Osteocyte (in vitro differentiated cells): Measurements from ENCODE around the gene NSD1. TPM values are rescaled to one million over a fixed set of nuclear protein-coding genes. Genes with fewer than 3 reads are reported as not detected.

Source experiments
- DNase-seq: peaks from one replicate; pipeline ENCODE4 v3.0.0; 2021; ENCODE audit warnings: mixed read lengths; ENCODE audit not compliant: unreplicated experiment; ENCODE audit errors: extremely low spot score
- H3K27ac Mint-ChIP-seq: one replicate; pipeline ENCODE4 v1.8.0; 2021; ENCODE audit warnings: mild to moderate bottlenecking, mixed read lengths; ENCODE audit not compliant: unreplicated experiment
- H3K27me3 Mint-ChIP-seq: one replicate; pipeline ENCODE4 v1.8.0; 2021; ENCODE audit warnings: mixed read lengths; ENCODE audit not compliant: unreplicated experiment
- H3K36me3 Mint-ChIP-seq: one replicate; pipeline ENCODE4 v1.8.0; 2021; ENCODE audit warnings: mixed read lengths; ENCODE audit not compliant: unreplicated experiment
- H3K4me1 Mint-ChIP-seq: one replicate; pipeline ENCODE4 v1.8.0; 2021; ENCODE audit warnings: mixed read lengths; ENCODE audit not compliant: unreplicated experiment
- H3K4me3 Mint-ChIP-seq: one replicate; pipeline ENCODE4 v1.8.0; 2021; ENCODE audit warnings: mild to moderate bottlenecking, moderate library complexity, mixed read lengths; ENCODE audit not compliant: unreplicated experiment
- H3K9me3 Mint-ChIP-seq: one replicate; pipeline ENCODE4 v1.8.0; 2021; ENCODE audit warnings: mixed read lengths; ENCODE audit not compliant: unreplicated experiment
- total RNA-seq: library from RNA; stranded (reverse); gene quantifications from 2 replicates; pipeline ENCODE4 v1.2.1, GENCODE V29; 2021
- TF ChIP-seq, protein P1 (sequence below): fragments of 200-600 bp; sonication (generic); IDR thresholded peaks from 2 replicates; pipeline ENCODE4 v1.5.0; 2021; ENCODE audit warnings: antibody characterized with exemption, mild to moderate bottlenecking, moderate library complexity

Gene NSD1
- total RNA-seq, 1 donor from 2014 or later, result 74.7 TPM

DNA sequence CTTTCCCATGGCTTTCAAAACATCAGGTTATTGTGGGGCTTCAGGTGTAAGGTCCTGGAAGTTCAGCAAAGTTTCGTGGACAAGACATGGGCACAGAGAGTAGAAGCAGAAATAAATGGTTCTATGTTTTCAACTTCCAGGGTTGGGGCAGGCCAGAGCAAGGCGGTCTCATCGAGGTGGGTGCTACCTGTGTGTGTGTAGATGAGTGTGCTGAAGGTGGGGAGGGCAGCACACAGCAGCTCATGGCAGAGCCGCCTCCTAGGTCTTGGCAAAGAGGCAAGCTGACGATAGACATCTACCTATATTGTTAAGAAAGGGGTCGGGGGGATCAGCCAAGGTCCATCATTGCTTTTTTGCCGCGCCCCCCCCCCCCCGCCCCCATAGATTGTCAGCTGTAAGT lies 166.1 kb downstream of the NSD1 start:
- DNase-seq, result no peak
- Mint-ChIP-seq H3K36me3 (peaks cover 12% of the 10 kb centered on the region), H3K27ac (peak overlapping the region; percentile 95), H3K27me3 (no peaks in the 10 kb centered on the region), H3K4me1 (peaks cover 36% of the 10 kb centered on the region), H3K4me3 (no peak overlapping the region), H3K9me3 (no peaks in the 10 kb centered on the region)
- TF ChIP-seq, protein P1, sequence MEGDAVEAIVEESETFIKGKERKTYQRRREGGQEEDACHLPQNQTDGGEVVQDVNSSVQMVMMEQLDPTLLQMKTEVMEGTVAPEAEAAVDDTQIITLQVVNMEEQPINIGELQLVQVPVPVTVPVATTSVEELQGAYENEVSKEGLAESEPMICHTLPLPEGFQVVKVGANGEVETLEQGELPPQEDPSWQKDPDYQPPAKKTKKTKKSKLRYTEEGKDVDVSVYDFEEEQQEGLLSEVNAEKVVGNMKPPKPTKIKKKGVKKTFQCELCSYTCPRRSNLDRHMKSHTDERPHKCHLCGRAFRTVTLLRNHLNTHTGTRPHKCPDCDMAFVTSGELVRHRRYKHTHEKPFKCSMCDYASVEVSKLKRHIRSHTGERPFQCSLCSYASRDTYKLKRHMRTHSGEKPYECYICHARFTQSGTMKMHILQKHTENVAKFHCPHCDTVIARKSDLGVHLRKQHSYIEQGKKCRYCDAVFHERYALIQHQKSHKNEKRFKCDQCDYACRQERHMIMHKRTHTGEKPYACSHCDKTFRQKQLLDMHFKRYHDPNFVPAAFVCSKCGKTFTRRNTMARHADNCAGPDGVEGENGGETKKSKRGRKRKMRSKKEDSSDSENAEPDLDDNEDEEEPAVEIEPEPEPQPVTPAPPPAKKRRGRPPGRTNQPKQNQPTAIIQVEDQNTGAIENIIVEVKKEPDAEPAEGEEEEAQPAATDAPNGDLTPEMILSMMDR, result no peak

DNA sequence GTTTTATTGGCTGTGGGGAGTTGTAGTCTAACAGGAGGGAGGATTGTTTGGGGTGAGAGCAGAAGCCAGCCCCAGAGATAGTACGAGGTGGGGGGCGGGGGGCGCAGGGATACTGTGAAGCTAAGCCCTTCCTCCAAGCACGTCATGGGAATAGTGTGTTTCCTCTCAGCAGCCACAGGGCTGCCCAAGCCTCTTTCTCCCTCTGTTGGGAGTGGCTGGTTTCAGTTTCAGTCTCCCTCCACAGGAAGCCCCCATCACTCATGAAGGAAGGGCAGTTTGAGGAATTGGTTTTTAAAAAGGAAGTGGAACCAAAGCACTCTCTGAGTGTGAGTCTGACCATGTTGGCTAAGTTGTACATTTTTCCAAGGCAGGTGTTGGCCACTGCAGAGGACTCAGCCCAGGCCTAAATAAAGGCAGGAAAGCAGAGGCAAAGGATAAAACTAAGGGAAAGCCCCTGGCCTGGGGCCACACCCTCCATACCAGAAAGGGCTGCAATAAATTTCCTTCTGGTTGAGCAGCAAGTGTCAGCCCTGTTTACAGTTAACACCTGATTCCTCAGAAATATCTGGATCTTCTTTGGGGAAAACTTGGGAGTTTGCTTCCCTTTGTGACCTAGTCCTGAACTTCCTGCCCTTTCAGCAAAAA lies 166.8 kb downstream of the NSD1 start:
- H3K27me3 Mint-ChIP-seq, result no peaks in the 10 kb centered on the region
- no peak for DNase-seq
- H3K36me3 Mint-ChIP-seq, result peaks cover 11% of the 10 kb centered on the region
- H3K4me1 Mint-ChIP-seq, result peaks cover 41% of the 10 kb centered on the region
- H3K4me3 Mint-ChIP-seq, result peak overlapping the region; percentile 46
- H3K9me3 Mint-ChIP-seq, result no peaks in the 10 kb centered on the region
- H3K27ac Mint-ChIP-seq, result peak overlapping the region; percentile 95
- TF ChIP-seq, protein P1, result peak; percentile 40

DNA sequence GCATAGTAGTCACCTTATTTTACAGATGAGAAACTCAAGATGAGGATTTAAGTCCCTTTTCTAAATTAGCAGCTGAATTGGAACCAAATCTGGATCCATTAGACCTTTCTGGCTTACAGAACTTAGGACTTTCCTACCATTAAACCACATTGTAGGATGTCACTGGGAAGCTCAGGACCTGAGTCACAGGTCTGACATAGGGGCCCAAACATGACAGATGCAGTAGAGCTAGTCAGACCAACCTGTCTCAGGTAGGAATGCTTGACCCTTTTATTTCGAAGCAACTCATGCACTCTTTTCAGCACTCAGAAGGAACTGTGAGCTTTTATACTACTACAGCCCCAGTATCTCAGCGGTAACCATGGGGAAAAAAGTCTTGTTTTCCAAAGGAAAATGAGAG lies 167.4 kb downstream of the NSD1 start:
- Mint-ChIP-seq H3K4me1 (peaks cover 44% of the 10 kb centered on the region), H3K27me3 (no peaks in the 10 kb centered on the region), H3K36me3 (peaks cover 9% of the 10 kb centered on the region), H3K4me3 (peak overlapping the region; percentile 35), H3K9me3 (no peaks in the 10 kb centered on the region), H3K27ac (peak overlapping the region; percentile 95)
- TF ChIP-seq, protein P1, result no peak
- no peak for DNase-seq

GRCh38 chr5:177301503-177302165 lies 168.1 kb downstream of the NSD1 start:
- DNase-seq, result no peak
- H3K4me1 Mint-ChIP-seq, result peaks cover 47% of the 10 kb centered on the region
- peak overlapping the region; percentile 95 for H3K27ac Mint-ChIP-seq
- peak overlapping the region; percentile 93 for H3K4me3 Mint-ChIP-seq
- H3K27me3 Mint-ChIP-seq, result no peaks in the 10 kb centered on the region
- TF ChIP-seq, protein P1, result no peak
- H3K9me3 Mint-ChIP-seq, result no peaks in the 10 kb centered on the region
- peaks cover 7% of the 10 kb centered on the region for H3K36me3 Mint-ChIP-seq

- Mint-ChIP-seq H3K36me3 (peaks cover 10% of the 10 kb centered on the region), H3K27ac (peak overlapping the region; percentile 95), H3K9me3 (no peaks in the 10 kb centered on the region), H3K4me1 (peaks cover 50% of the 10 kb centered on the region), H3K27me3 (no peaks in the 10 kb centered on the region), H3K4me3 (peak overlapping the region; percentile 93)
- TF ChIP-seq, protein P1, result no peak
- no peak for DNase-seq
Measured at GRCh38 chr5:177302354-177303110, 169.0 kb downstream of the NSD1 start.
